ENCODE measurements around the gene CACNA1E.

Gene CACNA1E

GRCh38 chr1:181803421-181803820 is 320.1 kb downstream of the CACNA1E start:
- DNase-seq (ENCODE audit: low read depth), result no peak
- no peak overlapping the region for H3K4me3 ChIP-seq (ENCODE audit: low read length)
- TF ChIP-seq CTCF (conservative IDR thresholded peaks at IDR 0.05; ENCODE audit: low read depth, low read length), result no peak

- TF ChIP-seq CTCF (conservative IDR thresholded peaks at IDR 0.05; ENCODE audit: low read depth, low read length), result no peak
- no peak overlapping the region for H3K4me3 ChIP-seq (ENCODE audit: low read length)
Measured at GRCh38 chr1:181804989-181805388, 321.7 kb downstream of the CACNA1E start.

GRCh38 chr1:181806746-181807145 is 323.4 kb downstream of the CACNA1E start:
- no peak for DNase-seq (ENCODE audit: low read depth)
- no peak overlapping the region for H3K4me3 ChIP-seq (ENCODE audit: low read length)
- TF ChIP-seq CTCF (conservative IDR thresholded peaks at IDR 0.05; ENCODE audit: low read depth, low read length), result no peak

More at GRCh38 chr1:181804989-181805388, 321.7 kb downstream of the CACNA1E start:
- DNase-seq (ENCODE audit: low read depth), result no peak

GRCh38 chr1:181807251-181807650 is 323.9 kb downstream of the CACNA1E start:
- no peak for TF ChIP-seq CTCF (conservative IDR thresholded peaks at IDR 0.05; ENCODE audit: low read depth, low read length)
- DNase-seq (ENCODE audit: low read depth), result no peak

GRCh38 chr1:181809991-181810545 is 326.8 kb downstream of the CACNA1E start:
- H3K4me3 ChIP-seq (ENCODE audit: low read length), result no peak overlapping the region
- TF ChIP-seq CTCF (conservative IDR thresholded peaks at IDR 0.05; ENCODE audit: low read depth, low read length), result no peak
- no peak for DNase-seq (ENCODE audit: low read depth)

More at GRCh38 chr1:181807251-181807650, 323.9 kb downstream of the CACNA1E start:
- H3K4me3 ChIP-seq (ENCODE audit: low read length), result no peak overlapping the region

GRCh38 chr1:181812208-181812607 is 328.9 kb downstream of the CACNA1E start:
- TF ChIP-seq CTCF (conservative IDR thresholded peaks at IDR 0.05; ENCODE audit: low read depth, low read length), result no peak
- no peak for DNase-seq (ENCODE audit: low read depth)
- H3K4me3 ChIP-seq (ENCODE audit: low read length), result no peak overlapping the region

- TF ChIP-seq CTCF (conservative IDR thresholded peaks at IDR 0.05; ENCODE audit: low read depth, low read length), result no peak
- no peak overlapping the region for H3K4me3 ChIP-seq (ENCODE audit: low read length)
- no peak for DNase-seq (ENCODE audit: low read depth)
Measured at GRCh38 chr1:181813266-181813665, 329.9 kb downstream of the CACNA1E start.

All from retinal pigment epithelial cell (primary cell).